Subcutaneous abdominal adipose tissue (tissue), 5 donors: Measurements from ENCODE around the gene IL5RA.

ENCODE experiments used
- H3K27ac ChIP-seq: one replicate; pipeline ENCODE4 v1.7.0; 2013; ENCODE audit warnings: low read depth, mild to moderate bottlenecking, inconsistent platforms, low read length, moderate library complexity
- H3K27me3 ChIP-seq, 5 donors: one replicate each; pipeline ENCODE4 v1.7.0; 2013; ENCODE audit warnings: low read length in 5 of 5, inconsistent platforms in 1 of 5; ENCODE audit not compliant: control insufficient read depth in 5 of 5, insufficient read depth in 4 of 5
- H3K36me3 ChIP-seq, 5 donors: one replicate each; pipeline ENCODE4 v1.7.0; 2013; ENCODE audit warnings: low read length in 5 of 5; ENCODE audit not compliant: control insufficient read depth in 5 of 5, insufficient read depth in 5 of 5
- H3K4me1 ChIP-seq, 5 donors: one replicate each; pipeline ENCODE4 v1.7.0; 2013; ENCODE audit warnings: low read length in 5 of 5, mild to moderate bottlenecking in 3 of 5, moderate library complexity in 1 of 5; ENCODE audit not compliant: control insufficient read depth in 5 of 5, insufficient read depth in 5 of 5
- H3K4me3 ChIP-seq, 5 donors: one replicate each; pipeline ENCODE4 v1.7.0; 2013; ENCODE audit warnings: low read length in 5 of 5, low read depth in 1 of 5
- H3K9ac ChIP-seq, 5 donors: one replicate each; pipeline ENCODE4 v1.7.0; 2013; ENCODE audit warnings: low read length in 5 of 5, mild to moderate bottlenecking in 4 of 5, moderate library complexity in 3 of 5
- H3K9me3 ChIP-seq, 5 donors: one replicate each; pipeline ENCODE4 v1.7.0; 2013; ENCODE audit warnings: low read length in 5 of 5; ENCODE audit not compliant: control insufficient read depth in 5 of 5
- donor health status: healthy.
- donor health status: healthy.
- donor health status: healthy.
- donor health status: healthy.
- donor health status: healthy.

Gene IL5RA

GRCh38 chr3:3129579-3129978 is 19.4 kb upstream of the IL5RA start:
- Histone ChIP-seq H3K36me3 (peaks cover 6 to 21% (median 15%) of the 10 kb centered on the region in 5 donors), H3K9me3 (no peaks in the 10 kb centered on the region), H3K9ac (no peak overlapping the region), H3K27me3 (no peaks in the 10 kb centered on the region), H3K27ac (no peak overlapping the region), H3K4me3 (no peak overlapping the region), H3K4me1 (peaks cover 3 to 20% (median 16%) of the 10 kb centered on the region in 5 donors)

DNA sequence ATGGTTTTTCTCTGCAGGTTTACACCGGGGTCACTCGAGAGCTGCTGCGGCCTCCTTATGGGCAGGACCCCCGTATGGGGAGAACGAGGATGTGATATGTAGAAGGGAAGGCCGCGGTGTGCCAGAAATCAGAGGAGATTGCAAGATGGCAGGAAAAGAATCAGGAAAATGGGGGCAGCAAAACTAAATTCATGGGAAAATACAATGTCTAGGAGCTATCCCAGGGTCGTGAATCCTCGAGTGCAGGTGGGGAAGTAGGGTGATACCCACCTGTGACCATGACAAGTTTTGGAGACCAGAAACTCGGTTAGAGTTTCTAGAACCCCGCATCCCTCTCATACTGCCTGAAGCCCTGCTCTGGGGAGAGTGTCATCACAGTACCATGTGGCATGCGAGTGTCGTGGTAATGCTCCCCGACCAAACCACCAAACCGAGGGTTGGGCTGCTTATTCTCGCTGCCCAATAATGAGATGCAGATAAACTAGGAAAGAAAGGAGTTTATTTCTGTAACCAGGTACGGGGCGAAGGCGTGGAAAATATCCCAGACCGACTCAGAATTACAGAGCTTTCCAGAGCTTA is 17.3 kb upstream of the IL5RA start:
- peak overlapping the region; percentile 6 to 99 (median 98) for H3K9ac ChIP-seq
- no peaks in the 10 kb centered on the region for H3K27me3 ChIP-seq
- peaks cover 3 to 20% (median 16%) of the 10 kb centered on the region in 5 donors for H3K4me1 ChIP-seq
- peak overlapping the region; percentile 89 for H3K27ac ChIP-seq
- no peaks in the 10 kb centered on the region for H3K9me3 ChIP-seq
- H3K4me3 ChIP-seq = peak overlapping the region; percentile 88 to 98 (median 94)
- H3K36me3 ChIP-seq = peaks cover 6 to 21% (median 15%) of the 10 kb centered on the region in 5 donors

- Histone ChIP-seq H3K9me3 (no peaks in the 10 kb centered on the region), H3K27me3 (no peaks in the 10 kb centered on the region), H3K9ac (peak within 1 kb of the TSS; percentile 92 to 99 (median 98)), H3K27ac (peak within 1 kb of the TSS; percentile 89), H3K36me3 (peaks cover 6 to 21% (median 15%) of the 10 kb centered on the region in 5 donors), H3K4me3 (peak within 1 kb of the TSS; percentile 88 to 98 (median 94)), H3K4me1 (peaks cover 3 to 20% (median 16%) of the 10 kb centered on the region in 5 donors)
These were observed 16.6 kb upstream of the IL5RA start, which contains the start of gene TRNT1 for GRCh38 chr3:3126477-3127431. TRNT1 (plus strand) TSS chr3:3126940; CDS start chr3:3129041, 2,101 bp downstream.

DNA sequence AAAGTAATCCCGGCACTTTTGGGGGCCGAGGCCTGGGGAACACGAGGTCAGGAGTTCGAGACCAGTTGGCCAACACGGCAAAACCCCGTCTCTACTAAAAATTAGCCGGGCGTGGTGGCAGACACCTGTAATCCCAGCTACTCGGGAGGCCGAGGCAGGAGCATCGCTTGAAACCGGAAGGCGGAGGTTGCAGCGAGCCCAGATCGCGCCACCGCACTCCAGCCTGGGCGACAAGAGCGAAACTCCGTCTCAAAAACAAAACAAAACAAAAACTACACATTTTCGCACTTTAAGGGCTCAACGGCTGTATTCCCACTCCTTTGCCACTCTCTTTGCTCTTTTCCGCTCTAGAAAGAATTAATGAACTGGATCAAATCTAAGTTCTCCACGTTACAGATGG is 15.8 kb upstream of the IL5RA start:
- Histone ChIP-seq H3K27me3 (no peaks in the 10 kb centered on the region), H3K36me3 (peaks cover 6 to 18% (median 12%) of the 10 kb centered on the region in 5 donors), H3K9me3 (no peaks in the 10 kb centered on the region), H3K4me1 (peaks cover 3 to 20% (median 16%) of the 10 kb centered on the region in 5 donors), H3K27ac (peak overlapping the region; percentile 89), H3K9ac (peak overlapping the region; percentile 75 to 99 (median 98)), H3K4me3 (peak overlapping the region; percentile 85 to 98 (median 94))

DNA sequence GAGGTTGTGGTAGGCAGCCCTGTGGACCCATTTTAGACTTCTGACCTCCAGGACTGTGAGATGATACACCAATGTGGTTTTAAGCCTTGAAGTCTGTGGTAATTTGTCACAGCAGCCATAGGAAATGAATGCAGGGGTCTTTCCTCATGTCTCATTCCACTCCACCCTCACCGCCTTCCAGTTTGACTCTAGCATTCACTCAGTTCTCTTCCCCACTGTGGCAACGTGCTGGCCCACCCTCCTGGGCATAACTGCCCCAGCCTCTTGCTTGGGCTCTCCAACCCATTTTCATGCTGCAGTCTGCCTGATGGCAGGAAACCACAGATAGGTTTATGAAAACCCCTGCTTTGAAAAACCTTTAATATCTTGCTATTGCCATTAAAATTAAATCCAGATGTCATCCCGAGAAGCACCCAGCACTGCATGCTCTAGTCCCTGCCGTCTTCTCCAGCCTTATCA is 9.2 kb upstream of the IL5RA start:
- no peaks in the 10 kb centered on the region for H3K9me3 ChIP-seq
- H3K27me3 ChIP-seq = peaks cover 0 to 2% (median 0%) of the 10 kb centered on the region in 5 donors
- H3K36me3 ChIP-seq = no peaks in the 10 kb centered on the region
- H3K4me3 ChIP-seq = no peak overlapping the region
- no peak overlapping the region for H3K9ac ChIP-seq
- no peak overlapping the region for H3K27ac ChIP-seq
- H3K4me1 ChIP-seq = no peaks in the 10 kb centered on the region

GRCh38 chr3:3117651-3118050 is 7.5 kb upstream of the IL5RA start:
- no peak overlapping the region for H3K9ac ChIP-seq
- H3K9me3 ChIP-seq = no peaks in the 10 kb centered on the region
- H3K27me3 ChIP-seq = peaks cover 0 to 2% (median 0%) of the 10 kb centered on the region in 5 donors
- no peak overlapping the region for H3K4me3 ChIP-seq
- no peak overlapping the region for H3K27ac ChIP-seq
- H3K4me1 ChIP-seq = no peaks in the 10 kb centered on the region
- H3K36me3 ChIP-seq = no peaks in the 10 kb centered on the region

DNA sequence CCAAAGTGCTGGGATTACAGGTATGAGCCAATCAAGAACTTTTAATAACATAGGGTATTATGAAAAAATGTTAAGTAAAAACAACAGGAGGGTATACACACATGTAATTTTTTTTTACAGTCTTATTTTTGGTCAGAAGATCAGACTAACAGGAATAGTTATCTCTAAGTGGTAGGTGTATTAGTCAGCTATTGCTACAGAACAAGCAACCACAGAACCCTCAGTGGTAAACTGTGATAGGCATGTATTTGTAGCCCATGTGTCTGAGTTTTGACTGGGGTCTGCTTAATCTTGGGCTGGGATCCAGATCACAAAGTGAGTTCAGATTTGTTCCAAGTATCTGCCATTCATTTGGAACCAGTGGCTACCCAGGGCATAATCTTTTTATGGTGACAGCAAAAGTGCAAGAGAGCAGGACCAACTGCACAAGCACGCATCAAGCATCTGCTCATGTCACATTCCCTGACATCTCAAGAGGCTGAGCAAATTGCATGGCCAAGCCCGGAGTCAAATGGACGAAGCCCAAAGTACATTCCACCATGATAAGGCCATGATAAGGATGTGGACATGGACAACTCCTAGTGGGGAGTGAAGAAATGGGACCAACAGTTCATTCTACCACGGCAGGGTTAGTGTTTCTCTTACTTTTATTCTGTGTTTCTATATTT is 3.0 kb upstream of the IL5RA start:
- H3K9me3 ChIP-seq = no peaks in the 10 kb centered on the region
- no peaks in the 10 kb centered on the region for H3K36me3 ChIP-seq
- H3K9ac ChIP-seq = no peak overlapping the region
- H3K27me3 ChIP-seq = no peaks in the 10 kb centered on the region
- H3K4me3 ChIP-seq = no peak overlapping the region
- H3K27ac ChIP-seq = no peak overlapping the region
- H3K4me1 ChIP-seq = peaks cover 0 to 3% (median 0%) of the 10 kb centered on the region in 5 donors

DNA sequence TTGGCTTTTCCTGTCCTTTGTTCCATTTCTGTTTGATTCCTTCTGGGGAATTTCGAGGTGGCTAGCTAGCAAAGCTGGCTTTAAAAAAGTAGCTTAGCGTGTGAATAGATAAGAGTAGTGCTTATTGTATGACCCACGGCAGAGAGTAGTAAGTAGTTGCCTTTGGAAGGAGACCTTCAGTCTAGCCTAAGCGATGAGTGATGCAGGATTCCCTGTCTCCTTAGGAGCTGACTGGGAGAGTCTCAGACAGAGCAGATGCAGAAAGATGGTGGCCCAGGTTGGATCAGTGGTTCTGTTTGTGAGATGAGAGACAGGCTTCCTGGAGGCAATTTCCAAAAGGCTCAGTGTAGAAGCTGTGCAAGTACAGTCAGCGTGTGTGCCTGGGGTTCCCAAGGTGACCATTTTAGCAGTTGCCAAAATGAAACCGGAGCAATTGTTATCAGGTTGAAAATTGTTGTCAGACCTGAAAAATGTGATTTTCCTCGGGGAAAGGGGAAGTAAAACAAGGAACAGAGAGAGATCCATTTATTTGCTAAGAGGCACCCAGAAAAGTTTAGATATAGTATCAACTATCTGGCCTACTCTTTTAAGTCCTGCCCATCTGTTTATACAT is 681 bp upstream of the IL5RA start:
- no peaks in the 10 kb centered on the region for H3K36me3 ChIP-seq
- no peaks in the 10 kb centered on the region for H3K9me3 ChIP-seq
- no peak overlapping the region for H3K27ac ChIP-seq
- H3K4me3 ChIP-seq = no peak overlapping the region
- no peaks in the 10 kb centered on the region for H3K27me3 ChIP-seq
- H3K4me1 ChIP-seq = peaks cover 0 to 3% (median 0%) of the 10 kb centered on the region in 5 donors
- no peak overlapping the region for H3K9ac ChIP-seq

- H3K36me3 ChIP-seq = no peaks in the 10 kb centered on the region
- no peak overlapping the region for H3K9ac ChIP-seq
- H3K9me3 ChIP-seq = no peaks in the 10 kb centered on the region
- no peak overlapping the region for H3K27ac ChIP-seq
- no peak overlapping the region for H3K4me3 ChIP-seq
- H3K27me3 ChIP-seq = no peaks in the 10 kb centered on the region
- H3K4me1 ChIP-seq = peaks cover 0 to 3% (median 0%) of the 10 kb centered on the region in 5 donors
These were observed 521 bp downstream of the IL5RA start for GRCh38 chr3:3109407-3110298.
